ENCODE results near the gene PLEKHB1.

DNA sequence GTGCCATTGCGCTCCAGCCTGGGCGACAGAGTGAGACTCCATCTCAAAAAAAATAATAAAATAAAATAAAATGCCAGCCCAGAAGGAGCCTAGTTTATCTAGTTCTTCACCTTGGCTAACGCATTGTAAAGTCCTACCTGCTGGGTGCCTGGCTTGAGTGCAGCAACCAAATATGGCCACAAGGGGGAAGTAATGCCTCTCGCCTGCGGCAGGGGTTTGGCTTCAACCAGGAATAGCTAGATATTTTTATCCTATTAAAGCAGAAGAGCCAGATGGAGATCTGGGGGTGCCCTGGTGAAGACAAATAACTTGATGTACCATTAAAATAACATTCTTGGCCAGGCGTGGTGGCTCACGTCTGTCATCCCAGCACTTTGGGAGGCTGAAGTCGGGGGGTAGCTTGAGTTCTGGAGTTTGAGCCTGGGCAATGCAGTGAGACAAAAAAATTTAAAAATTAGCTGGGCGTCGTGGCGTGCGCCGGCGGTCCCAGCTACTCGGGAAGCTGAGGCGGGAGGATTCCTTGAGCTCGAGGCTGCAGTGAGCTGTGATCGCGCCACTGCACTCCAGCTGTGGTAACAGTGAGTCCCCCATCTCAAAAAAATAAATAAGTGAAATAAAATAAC, 20.6 kb upstream of the PLEKHB1 start:
- no peak for TF ChIP-seq POLR2A (IDR thresholded peaks at IDR 0.05; ENCODE audit: low read depth)
- TF ChIP-seq, protein P1, sequence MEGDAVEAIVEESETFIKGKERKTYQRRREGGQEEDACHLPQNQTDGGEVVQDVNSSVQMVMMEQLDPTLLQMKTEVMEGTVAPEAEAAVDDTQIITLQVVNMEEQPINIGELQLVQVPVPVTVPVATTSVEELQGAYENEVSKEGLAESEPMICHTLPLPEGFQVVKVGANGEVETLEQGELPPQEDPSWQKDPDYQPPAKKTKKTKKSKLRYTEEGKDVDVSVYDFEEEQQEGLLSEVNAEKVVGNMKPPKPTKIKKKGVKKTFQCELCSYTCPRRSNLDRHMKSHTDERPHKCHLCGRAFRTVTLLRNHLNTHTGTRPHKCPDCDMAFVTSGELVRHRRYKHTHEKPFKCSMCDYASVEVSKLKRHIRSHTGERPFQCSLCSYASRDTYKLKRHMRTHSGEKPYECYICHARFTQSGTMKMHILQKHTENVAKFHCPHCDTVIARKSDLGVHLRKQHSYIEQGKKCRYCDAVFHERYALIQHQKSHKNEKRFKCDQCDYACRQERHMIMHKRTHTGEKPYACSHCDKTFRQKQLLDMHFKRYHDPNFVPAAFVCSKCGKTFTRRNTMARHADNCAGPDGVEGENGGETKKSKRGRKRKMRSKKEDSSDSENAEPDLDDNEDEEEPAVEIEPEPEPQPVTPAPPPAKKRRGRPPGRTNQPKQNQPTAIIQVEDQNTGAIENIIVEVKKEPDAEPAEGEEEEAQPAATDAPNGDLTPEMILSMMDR (IDR thresholded peaks at IDR 0.05) = peak; percentile 82 to 98 (median 86)
- peak in 1 of 2 donors; percentile 46 for TF ChIP-seq POLR2AphosphoS5 (IDR thresholded peaks at IDR 0.05)

Data from esophagus muscularis mucosa (tissue), 3 donors.